ENCODE measurements around the gene TP53BP1.

DNA sequence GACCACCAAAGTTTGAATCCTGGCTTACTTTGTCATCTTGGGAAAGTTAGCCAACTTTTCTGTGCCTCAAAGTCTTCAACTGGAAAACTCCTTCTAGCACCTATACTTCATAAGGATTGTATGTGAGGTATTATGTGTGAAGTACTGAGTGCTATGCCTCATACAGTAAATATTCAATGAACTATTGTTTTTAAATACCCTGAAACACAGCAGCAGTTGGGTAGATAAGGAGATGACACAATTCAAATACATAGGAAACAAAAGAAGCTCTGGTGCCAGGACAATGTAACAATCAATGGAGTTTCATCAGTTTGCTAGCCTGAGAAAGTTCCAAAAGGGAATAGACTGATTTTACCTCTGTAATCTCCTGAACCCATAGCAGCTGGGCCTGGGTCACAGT lies 78.8 kb downstream of the TP53BP1 start:
- TF ChIP-seq, protein P1, sequence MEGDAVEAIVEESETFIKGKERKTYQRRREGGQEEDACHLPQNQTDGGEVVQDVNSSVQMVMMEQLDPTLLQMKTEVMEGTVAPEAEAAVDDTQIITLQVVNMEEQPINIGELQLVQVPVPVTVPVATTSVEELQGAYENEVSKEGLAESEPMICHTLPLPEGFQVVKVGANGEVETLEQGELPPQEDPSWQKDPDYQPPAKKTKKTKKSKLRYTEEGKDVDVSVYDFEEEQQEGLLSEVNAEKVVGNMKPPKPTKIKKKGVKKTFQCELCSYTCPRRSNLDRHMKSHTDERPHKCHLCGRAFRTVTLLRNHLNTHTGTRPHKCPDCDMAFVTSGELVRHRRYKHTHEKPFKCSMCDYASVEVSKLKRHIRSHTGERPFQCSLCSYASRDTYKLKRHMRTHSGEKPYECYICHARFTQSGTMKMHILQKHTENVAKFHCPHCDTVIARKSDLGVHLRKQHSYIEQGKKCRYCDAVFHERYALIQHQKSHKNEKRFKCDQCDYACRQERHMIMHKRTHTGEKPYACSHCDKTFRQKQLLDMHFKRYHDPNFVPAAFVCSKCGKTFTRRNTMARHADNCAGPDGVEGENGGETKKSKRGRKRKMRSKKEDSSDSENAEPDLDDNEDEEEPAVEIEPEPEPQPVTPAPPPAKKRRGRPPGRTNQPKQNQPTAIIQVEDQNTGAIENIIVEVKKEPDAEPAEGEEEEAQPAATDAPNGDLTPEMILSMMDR (IDR thresholded peaks at IDR 0.05): no peak
- TF ChIP-seq POLR2A (IDR thresholded peaks at IDR 0.05) (no peak), EP300 (IDR thresholded peaks at IDR 0.05) (no peak)
